NCI-H524 treated with DMSO at 0.1 percent for 48 hours (cell line): ENCODE results near the gene GRAMD4.

Experiments
- DNase-seq: peaks from one replicate; lab custom pipeline; 2025; lab: John Stamatoyannopoulos, UW

GRAMD4 gene

GRCh38 chr22:46655861-46656608 is 35.8 kb downstream of the GRAMD4 start:
- no peak for DNase-seq

DNA sequence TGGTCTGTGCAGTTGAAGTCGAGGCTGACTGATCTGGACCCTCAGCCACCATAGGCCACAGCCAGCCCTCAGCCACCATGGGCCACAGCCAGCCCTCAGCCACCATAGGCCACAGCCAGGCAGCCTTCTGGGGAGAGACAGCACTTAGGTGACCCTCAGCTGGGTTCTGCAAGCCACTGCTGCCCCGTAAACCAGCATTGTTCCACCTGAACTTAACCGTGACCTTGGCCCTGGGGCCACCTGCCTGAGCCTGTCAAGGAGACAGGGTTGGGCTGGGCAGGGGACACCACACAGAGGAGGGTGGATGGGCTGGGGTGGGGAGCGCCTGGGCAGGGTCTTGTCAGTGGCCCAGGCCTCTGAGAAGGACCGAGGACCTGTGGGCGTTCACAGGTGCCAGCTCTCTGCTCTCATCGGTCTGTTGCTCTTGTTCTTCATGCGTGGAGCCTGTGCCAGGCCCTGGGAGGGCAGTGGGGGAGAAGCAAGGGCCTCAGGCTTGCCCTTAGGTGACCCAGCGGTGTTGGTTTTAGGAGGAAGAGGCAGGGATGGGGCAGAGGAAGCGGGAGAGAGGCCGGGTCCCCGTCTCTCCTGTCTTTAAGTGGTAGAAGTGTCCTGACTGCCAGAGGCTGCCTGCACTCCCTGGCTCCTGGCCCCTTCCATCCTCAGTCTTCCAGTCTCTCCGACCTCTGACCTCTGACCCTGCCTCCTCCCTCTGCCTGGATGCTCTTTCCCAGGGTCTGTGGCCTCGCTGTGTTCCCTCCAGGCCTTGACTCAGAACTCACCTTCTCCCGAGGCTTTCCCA is 36.9 kb downstream of the GRAMD4 start:
- no peak for DNase-seq

DNA sequence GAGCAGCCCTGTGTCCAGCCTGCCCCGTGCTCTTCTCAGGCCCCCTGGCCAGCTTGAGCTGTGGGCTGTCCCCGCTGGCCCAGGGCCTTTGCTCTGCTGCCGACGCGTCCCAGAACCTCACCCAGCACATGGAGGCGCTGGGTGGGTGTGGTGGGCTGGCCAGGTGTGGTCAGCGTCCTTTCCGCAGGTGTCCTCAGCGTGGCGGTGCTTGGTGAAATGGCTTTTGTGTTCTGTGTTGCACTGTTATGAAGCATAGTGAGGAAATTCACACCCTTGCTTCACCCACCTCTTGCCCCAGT is 37.4 kb downstream of the GRAMD4 start:
- DNase-seq: no peak

GRCh38 chr22:46657996-46658947 is 38.1 kb downstream of the GRAMD4 start:
- no peak for DNase-seq

GRCh38 chr22:46659059-46659790 is 39.0 kb downstream of the GRAMD4 start:
- no peak for DNase-seq

DNA sequence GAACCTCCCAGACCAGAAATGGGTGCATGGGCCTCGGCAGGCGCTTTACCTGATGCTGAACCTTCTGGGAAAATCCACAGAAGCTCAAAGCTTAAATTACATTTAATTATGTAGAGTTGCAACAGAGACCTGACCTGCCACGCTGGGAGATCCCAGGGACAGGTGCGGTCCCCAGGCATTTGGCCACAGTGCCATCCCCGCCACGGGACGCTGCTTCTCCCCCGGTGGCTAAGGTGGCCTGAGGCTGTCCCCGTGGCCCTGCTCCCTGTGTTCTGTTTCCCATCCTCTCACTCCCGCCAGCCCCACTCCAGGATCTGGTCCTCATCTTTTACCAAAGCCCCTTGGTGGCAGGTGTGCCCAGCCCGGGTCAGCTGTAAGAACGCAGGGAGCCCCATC is 39.6 kb downstream of the GRAMD4 start:
- DNase-seq: no peak

DNA sequence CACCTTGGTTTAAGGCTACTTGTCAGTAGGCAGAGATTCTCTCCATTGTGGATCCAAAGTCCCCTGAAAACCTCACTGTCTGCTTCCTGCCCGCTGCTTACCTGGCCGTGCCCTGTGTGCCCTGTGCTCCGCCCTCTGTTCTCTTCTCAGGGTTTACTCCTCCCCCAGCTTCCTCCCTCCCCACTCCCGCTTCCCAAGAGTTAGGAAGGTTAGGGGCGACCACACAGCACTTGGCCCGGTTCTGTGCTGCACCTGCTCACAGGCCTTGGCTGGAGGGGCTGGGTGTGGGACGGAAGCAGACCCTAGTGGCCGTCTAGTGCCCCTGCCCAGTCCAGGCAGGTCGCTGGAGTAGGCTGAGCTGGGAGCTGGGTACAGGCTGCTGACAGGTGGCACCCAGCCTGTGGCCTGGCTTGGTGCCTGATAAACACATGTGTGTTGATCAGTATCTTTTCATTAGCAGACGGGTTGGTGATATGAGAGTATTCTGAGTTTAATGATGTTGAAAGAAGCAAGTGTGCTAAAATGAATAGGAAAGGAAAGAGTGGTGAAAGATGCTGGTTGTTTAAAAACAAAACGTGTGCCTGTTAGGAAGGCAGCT is 40.5 kb downstream of the GRAMD4 start:
- DNase-seq: no peak

DNA sequence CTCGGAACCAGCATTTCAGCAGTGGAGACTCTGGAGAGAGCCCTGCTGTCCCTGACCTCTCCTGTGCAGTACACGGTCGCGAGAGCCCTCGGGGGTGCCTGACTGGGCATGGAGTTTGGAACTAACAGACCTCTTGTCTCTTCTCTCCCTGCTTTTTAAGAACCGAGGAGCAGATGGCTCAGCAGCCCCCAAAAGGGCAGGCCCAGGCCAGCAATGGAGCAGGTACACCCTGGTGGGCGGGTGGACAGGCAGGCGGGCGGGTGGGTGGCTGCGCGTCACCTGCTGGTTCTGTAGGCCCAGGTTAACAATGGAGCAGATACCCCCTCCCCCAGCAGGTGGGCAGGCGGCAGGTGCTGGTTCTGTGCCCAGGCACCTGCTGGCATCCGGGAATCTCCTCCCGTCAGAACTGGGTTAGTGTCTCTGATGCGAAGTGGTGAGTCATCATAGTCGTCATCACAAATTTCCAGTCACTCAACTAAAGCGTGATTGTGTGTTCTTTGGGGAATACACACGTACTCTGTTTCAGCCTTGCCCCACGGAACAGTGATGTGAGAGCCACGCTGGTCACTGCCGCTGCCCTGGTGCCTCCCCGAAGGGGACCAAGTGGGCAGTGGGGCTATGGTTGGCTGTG is 41.1 kb downstream of the GRAMD4 start:
- no peak for DNase-seq

- DNase-seq: no peak
These were observed 42.0 kb downstream of the GRAMD4 start for GRCh38 chr22:46662226-46662625.

- no peak for DNase-seq
These were observed 42.8 kb downstream of the GRAMD4 start for GRCh38 chr22:46663001-46663400.

DNA sequence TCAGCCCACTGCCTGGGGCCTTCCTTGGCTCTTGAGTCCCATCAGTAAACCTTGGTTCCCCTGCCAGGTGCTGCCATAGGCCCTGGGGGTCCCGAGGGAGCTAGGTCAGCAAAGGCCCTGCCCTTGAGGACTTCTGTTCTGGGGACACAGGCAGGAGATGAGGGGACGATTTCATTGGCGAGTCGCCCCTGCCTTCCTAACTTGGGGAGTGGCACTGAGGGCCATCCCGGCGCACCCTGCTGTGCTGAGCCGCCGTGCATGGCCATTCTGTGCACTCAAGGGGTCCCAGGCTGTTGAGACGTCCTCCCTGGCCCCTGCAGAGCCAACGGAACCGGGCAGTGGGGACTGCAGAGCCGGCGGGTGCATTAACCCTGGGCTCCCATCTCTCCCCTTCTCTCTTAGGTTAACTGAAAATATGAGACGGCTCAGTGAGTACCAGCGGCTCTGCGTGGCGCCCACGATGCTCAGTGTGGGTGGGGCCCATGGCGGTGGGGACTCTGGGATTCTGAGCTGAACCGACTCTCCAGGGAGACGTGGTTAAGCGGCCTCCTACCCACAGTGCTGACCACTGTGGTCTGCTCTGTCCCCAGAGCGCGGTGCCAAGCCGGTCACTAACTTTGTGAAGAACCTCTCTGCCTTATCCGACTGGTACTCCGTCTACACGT is 43.4 kb downstream of the GRAMD4 start:
- DNase-seq: no peak

DNA sequence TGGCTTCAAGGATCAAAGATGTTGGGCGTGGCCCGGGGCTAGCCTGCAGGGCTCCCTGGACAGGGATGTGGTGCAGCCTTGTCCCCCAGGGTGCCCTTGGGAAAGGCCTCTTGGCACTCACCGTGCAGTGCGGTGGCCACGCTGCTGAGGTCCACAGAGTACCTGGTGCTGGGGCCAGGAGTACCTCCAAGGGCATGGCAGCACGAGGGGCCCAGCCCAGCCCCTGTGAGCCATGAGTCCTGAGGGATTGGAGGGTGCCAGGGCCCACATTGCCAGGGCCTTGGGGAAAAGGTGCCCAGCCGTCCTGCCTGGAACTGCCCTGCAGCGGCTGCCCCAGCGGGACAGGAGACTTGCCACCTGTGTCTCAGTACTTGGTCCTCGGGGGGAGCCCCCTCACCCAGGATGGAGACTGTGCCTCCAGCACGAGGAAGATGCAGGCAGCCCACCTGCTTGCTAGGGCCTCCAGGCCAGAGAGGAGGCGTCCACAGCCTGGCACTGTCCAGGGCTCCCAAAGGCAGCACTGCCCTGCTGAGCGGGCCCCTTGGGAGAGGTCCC is 44.2 kb downstream of the GRAMD4 start:
- DNase-seq: no peak

DNA sequence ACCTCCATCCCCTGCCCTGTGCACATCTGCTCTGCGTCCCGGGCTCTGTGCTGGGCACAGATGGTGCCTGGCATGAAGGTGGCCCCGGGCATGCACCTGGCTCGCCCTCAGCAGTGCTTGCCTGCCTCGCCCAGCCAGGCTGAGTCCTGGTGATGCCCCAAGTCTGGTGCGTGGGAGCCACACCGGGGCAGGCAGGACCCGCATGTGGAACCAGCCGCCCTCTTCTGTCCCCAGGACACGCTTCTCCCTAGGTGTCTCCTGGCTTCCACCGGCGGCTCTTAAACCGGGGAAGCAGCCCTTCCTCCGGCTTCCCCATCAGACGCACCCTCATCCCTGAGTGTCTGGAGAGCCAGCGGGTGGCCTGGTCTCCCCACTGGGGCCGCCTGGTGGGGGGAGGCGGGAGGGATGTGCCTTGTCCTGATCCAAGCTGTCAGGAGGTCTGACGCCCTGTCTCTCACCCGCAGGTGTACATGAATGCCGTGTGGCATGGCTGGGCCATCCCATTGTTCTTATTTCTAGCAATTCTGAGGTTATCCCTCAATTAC is 45.0 kb downstream of the GRAMD4 start:
- DNase-seq: no peak

- DNase-seq: no peak
These were observed 45.6 kb downstream of the GRAMD4 start for GRCh38 chr22:46665751-46666280.

DNA sequence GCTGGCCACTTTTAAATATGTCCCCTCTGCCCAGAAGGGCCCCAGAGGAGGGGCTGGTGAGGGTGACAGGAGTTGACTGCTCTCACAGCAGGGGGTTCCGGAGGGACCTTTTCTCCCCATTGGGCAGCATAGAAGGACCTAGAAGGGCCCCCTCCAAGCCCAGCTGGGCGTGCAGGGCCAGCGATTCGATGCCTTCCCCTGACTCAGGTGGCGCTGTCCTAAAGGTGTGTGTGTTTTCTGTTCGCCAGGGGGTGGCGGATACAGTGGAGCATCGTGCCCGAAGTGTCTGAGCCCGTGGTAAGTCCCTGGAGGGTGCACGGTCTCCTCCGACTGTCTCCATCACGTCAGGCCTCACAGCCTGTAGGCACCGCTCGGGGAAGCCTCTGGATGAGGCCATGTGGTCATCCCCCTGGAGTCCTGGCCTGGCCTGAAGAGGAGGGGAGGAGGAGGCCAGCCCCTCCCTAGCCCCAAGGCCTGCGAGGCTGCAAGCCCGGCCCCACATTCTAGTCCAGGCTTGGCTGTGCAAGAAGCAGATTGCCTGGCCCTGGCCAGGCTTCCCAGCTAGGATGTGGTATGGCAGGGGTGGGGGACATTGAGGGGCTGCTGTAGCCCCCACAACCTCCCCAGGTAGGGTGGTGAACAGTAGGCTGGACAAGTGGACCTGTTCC is 46.5 kb downstream of the GRAMD4 start:
- DNase-seq: no peak

- DNase-seq: no peak
These were observed 47.0 kb downstream of the GRAMD4 start for GRCh38 chr22:46667245-46667623.

GRCh38 chr22:46668116-46668515 is 47.9 kb downstream of the GRAMD4 start:
- DNase-seq: no peak

DNA sequence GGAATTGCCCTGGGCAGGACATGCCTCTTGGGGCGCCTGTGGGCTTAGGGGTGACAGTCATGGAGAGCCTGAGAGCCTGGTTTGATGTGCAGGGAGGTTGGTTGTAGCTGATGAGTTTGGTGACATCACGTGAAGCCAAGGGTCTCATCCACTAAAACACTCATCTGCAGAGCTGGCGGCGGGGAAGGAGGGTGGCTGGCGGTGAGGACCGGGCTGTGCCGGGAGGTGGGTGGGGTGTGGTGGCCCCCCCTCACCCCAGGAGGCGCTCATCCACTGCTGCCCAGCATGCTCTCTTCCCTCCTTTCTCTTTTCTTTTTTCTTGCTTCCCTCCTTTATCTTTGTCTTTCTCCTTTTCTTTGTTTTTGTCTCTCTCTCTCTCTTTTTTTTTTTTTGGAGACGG is 49.0 kb downstream of the GRAMD4 start:
- DNase-seq: no peak

- DNase-seq: no peak
These were observed 51.7 kb downstream of the GRAMD4 start for GRCh38 chr22:46671824-46672432.
